NCI-H1048 (cell line): ENCODE measurements around the gene KLRD1.
"Not testable (repeated sequence)": the region's sequence is repeated elsewhere in the genome, so short reads cannot be mapped to it uniquely, and the experiment has no call there.

Source experiments
- DNase-seq: peaks from one replicate; lab custom pipeline; 2025; lab: John Stamatoyannopoulos, UW

Gene KLRD1

GRCh38 chr12:10369557-10370415 lies 62.1 kb downstream of the KLRD1 start:
- DNase-seq = no peak

DNA sequence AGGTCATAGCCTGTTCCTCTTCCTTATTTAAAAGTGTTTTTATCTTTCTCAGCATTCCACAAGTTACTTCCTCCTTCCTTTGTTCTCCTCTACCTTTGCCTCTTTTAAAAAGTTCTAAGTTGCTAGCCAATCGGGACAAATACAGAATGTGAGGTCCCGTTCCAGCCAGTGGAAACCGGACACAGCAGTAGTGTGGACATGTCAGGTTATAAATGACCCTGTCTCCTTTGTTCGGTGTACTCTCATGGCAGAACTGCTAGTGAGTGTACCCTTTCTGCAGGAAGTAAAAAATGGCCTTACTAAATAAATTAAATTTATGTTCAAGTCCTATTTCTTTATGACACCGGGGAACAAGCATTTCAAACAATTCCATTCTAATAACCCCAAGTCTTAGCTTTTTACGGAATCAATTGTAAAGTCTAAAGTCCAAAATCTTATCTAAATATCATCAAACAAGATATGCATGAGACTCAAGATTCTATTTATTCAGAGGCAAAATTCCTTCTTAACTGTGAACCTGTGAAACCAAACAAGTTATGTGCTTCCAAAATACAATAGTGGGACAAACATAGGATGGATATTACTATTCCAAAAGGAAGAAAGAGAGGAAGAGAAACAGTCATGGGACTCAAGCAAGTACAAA lies 64.3 kb downstream of the KLRD1 start:
- DNase-seq = not testable (repeated sequence)

DNA sequence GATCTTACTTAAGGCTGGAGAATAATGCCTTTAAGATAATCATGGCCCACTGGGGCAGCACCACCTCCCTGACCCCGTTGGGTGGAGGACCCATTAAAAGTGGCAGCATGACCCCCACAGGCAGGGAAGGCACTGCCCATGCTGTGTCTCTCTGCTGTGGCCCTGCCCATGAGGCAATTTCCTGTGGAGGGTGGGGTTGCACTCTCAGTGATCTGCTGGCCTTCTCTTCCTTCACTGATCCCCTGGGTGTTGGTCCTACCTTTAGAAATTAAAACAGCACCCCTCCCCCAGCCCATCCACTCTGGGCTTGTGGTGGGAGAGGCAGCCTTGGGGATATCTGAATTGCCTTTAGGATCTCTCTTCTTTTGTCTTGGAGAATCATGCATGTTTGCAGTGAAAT lies 64.9 kb downstream of the KLRD1 start:
- DNase-seq = no peak

DNA sequence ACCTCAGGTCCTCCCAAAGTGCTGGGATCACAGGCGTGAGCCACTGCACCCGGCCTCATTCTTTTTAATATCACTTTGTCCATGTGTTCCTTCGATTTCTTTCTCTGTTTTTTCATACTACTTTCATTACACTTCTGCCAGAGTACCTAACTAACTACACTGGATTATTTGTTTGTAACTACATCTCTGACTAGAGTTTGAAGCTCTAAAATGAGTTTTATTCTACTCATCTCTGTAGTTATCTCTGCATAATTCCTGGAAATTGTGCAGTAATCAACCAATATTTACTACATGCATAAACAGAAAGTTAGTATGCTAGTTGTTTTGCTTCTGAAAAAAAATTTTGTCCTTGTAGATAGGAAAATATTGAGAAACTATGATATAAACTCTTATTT lies 67.0 kb downstream of the KLRD1 start:
- no peak for DNase-seq

- DNase-seq = not testable (repeated sequence)
Measured at GRCh38 chr12:10378737-10379136, 71.1 kb downstream of the KLRD1 start.
